AG04449 (cell line): ENCODE results near the gene WIPF2.

ENCODE experiments used
- CTCF ChIA-PET: fragments of 350-600 bp; formaldehyde crosslinking; extraction: SDS; loops from one replicate; lab custom pipeline; 2021; ENCODE audit warnings: antibody characterized with exemption; lab: Yijun Ruan, JAX
- POLR2A ChIA-PET: fragments of 400-600, 350-600 bp; formaldehyde crosslinking; extraction: SDS; loops from one replicate; lab custom pipeline; 2020; ENCODE audit warnings: antibody characterized with exemption, inconsistent platforms; lab: Yijun Ruan, JAX
- DNase-seq: peaks from one replicate; pipeline ENCODE4 v3.0.0-alpha.2; 2010; ENCODE audit warnings: low read depth, low spot score
- H3K4me3 ChIP-seq: 2 replicates; pipeline ENCODE4 v1.5.1; 2011; ENCODE audit warnings: low read depth, mild to moderate bottlenecking, control low read depth, low read length
- TF ChIP-seq, protein P1 (sequence below): IDR thresholded peaks from one replicate; pipeline ENCODE4 v1.5.1; 2011; ENCODE audit warnings: mild to moderate bottlenecking, moderate library complexity, low read length, control low read depth, inconsistent platforms; ENCODE audit not compliant: insufficient read depth; ENCODE audit errors: missing control alignments

WIPF2 gene

GRCh38 chr17:40311575-40311974 lies 92.5 kb downstream of the WIPF2 start:
- TF ChIP-seq, protein P1, sequence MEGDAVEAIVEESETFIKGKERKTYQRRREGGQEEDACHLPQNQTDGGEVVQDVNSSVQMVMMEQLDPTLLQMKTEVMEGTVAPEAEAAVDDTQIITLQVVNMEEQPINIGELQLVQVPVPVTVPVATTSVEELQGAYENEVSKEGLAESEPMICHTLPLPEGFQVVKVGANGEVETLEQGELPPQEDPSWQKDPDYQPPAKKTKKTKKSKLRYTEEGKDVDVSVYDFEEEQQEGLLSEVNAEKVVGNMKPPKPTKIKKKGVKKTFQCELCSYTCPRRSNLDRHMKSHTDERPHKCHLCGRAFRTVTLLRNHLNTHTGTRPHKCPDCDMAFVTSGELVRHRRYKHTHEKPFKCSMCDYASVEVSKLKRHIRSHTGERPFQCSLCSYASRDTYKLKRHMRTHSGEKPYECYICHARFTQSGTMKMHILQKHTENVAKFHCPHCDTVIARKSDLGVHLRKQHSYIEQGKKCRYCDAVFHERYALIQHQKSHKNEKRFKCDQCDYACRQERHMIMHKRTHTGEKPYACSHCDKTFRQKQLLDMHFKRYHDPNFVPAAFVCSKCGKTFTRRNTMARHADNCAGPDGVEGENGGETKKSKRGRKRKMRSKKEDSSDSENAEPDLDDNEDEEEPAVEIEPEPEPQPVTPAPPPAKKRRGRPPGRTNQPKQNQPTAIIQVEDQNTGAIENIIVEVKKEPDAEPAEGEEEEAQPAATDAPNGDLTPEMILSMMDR = no peak
- CTCF ChIA-PET = interaction anchor here (1.0 to 17.4 kb wide), 4 partner anchors 8 to 200 kb away, joined by 3 to 649 read pairs (median 12); no protein-coding TSS in a partner anchor
- DNase-seq = no peak
- no peak overlapping the region for H3K4me3 ChIP-seq
- POLR2A ChIA-PET = interaction anchor here (0.9 kb wide), 1 partner anchor 11 kb away, joined by 3 read pairs; no protein-coding TSS in a partner anchor

DNA sequence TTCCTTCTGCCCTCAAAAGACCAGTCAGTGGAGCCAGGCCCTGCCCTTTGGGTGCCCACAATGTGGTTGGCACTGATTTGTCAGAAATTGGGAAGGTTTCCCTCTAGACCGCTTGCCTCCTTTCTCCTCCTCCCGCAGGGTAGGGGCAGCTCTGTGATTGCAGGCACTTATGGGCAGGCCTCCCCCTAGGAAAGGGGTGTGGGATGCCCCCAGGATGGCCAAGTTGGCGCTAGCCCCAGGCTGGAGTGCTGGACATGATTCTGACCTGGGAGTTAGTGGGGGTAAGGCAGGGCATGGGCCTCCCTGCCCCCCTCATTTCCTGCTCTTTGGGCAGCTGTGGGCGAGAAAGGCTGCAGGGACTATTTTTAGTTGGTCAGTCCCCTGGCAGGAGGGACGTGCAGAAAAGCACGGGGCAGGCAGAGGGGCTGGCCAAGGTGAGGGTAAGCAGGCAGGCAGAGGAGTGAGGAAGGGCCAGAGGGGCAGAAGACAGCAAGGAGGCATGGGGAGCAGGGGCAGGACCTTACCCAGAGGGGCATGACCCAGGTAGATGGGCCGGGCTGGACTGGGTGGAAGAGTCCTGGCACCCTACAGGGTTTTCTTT lies 93.1 kb downstream of the WIPF2 start:
- TF ChIP-seq, protein P1 = no peak
- no peak for DNase-seq
- no peak overlapping the region for H3K4me3 ChIP-seq
- POLR2A ChIA-PET = no interaction called here
- CTCF ChIA-PET = interaction anchor here (1.0 to 17.4 kb wide), 3 partner anchors 8 to 40 kb away, joined by 4 to 649 read pairs (median 12); no protein-coding TSS in a partner anchor

- CTCF ChIA-PET = interaction anchor here (1.2 to 17.4 kb wide), 2 partner anchors 9 to 39 kb away, joined by 12 to 649 read pairs; no protein-coding TSS in a partner anchor
- no peak overlapping the region for H3K4me3 ChIP-seq
Measured at GRCh38 chr17:40312893-40313667, 94.0 kb downstream of the WIPF2 start.

GRCh38 chr17:40313668-40314583 lies 94.8 kb downstream of the WIPF2 start:
- CTCF ChIA-PET = interaction anchor here (2.4 to 4.0 kb wide), 2 partner anchors 8 to 44 kb away, joined by 11 to 110 read pairs; partner anchors contain the start of gene RARA
- POLR2A ChIA-PET = interaction anchor here (4.3 kb wide), 1 partner anchor 9 kb away, joined by 35 read pairs; no protein-coding TSS in a partner anchor
- no peak for DNase-seq
- H3K4me3 ChIP-seq = no peak overlapping the region
- TF ChIP-seq, protein P1 = no peak

More at GRCh38 chr17:40312893-40313667, 94.0 kb downstream of the WIPF2 start:
- TF ChIP-seq, protein P1 = no peak
- POLR2A ChIA-PET = no interaction called here
- DNase-seq = no peak

DNA sequence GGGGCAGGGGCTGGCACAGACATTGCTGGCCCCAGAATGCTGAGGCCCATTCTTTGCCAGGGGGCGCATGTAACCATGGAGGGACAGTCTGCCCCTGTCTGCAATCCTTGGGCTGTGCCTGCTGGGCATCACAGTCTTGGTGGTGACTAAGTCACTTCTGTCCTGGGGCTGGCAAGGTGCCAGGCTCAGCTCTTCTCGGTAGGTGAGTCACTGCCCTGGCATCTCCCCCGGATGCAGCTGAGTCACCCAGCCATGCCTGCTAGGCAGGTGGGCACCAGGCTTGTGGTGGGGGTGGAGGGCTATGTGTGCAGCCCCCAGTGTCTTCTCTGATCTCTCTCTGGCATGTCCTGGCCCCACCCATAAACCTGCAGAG lies 95.5 kb downstream of the WIPF2 start:
- TF ChIP-seq, protein P1 = no peak
- ChIA-PET POLR2A (interaction anchor here (4.3 kb wide), 1 partner anchor 10 kb away, joined by 35 read pairs; no protein-coding TSS in a partner anchor), CTCF (interaction anchor here (1.2 to 4.0 kb wide), 4 partner anchors 9 to 44 kb away, joined by 3 to 110 read pairs (median 10); partner anchors contain the start of gene RARA)
- H3K4me3 ChIP-seq = no peak overlapping the region; the same call in 1 of the 2 replicates
- DNase-seq = no peak
